HepG2 (cell line): ENCODE data around the gene ELP5. TPM values are rescaled to one million over a fixed set of nuclear protein-coding genes. Genes with fewer than 3 reads are reported as not detected.

Source experiments
- CEBPB ChIP-seq: IDR thresholded peaks from 2 replicates; pipeline ENCODE4 v1.6.1; 2011; ENCODE audit warnings: low read depth, low read length, improper control_type of control experiment, borderline replicate concordance
- FOXA1 ChIP-seq, 2 experiments: fragments of 450-650 bp in 1 of 2; sonication (generic) in 1 of 2; formaldehyde crosslinking in 1 of 2; IDR thresholded peaks; 2 replicates each; pipeline versions ENCODE4 v1.4.0 to v1.6.1; 2016 to 2020; ENCODE audit warnings: missing genetic modification reagents in 1 of 2
- JUNB ChIP-seq: sonication (generic); formaldehyde crosslinking; IDR thresholded peaks from 2 replicates; pipeline ENCODE4 v1.8.0; 2022; ENCODE audit warnings: missing genetic modification reagents, mild to moderate bottlenecking, borderline replicate concordance
- RBM39 ChIP-seq: fragments of 200-400 bp; formaldehyde crosslinking; IDR thresholded peaks from one replicate; pipeline ENCODE4 v1.6.1; 2018; ENCODE audit warnings: antibody characterized with exemption, mild to moderate bottlenecking, low read depth, low read length; ENCODE audit not compliant: poor library complexity, severe bottlenecking
- SMAD3 ChIP-seq: sonication (generic); formaldehyde crosslinking; IDR thresholded peaks from 2 replicates; pipeline ENCODE4 v1.4.0; 2020; ENCODE audit warnings: missing genetic modification reagents
- SMARCE1 ChIP-seq: fragments of 450-650 bp; IDR thresholded peaks from 2 replicates; pipeline ENCODE4 v1.6.1; 2017; ENCODE audit warnings: borderline replicate concordance
- SMYD3 ChIP-seq: sonication (generic); formaldehyde crosslinking; IDR thresholded peaks from 2 replicates; pipeline ENCODE4 v1.8.1; 2023; ENCODE audit warnings: mild to moderate bottlenecking, missing genetic modification reagents
- SUZ12 ChIP-seq: fragments of 150-350 bp; IDR thresholded peaks from 2 replicates; pipeline ENCODE4 v1.6.1; 2014; ENCODE audit warnings: low read depth, low read length
- ZFY ChIP-seq: sonication (generic); formaldehyde crosslinking; IDR thresholded peaks from 2 replicates; pipeline ENCODE4 v1.4.0; 2020; ENCODE audit warnings: missing genetic modification reagents
- ZMAT3 ChIP-seq: sonication (generic); formaldehyde crosslinking; conservative IDR thresholded peaks from 2 replicates; pipeline ENCODE4 v1.7.0; 2021; ENCODE audit warnings: missing genetic modification reagents
- ZNF34 ChIP-seq: sonication (generic); formaldehyde crosslinking; IDR thresholded peaks from 2 replicates; pipeline ENCODE4 v1.4.0; 2020; ENCODE audit warnings: mild to moderate bottlenecking, missing genetic modification reagents, borderline replicate concordance
- ZNF451 ChIP-seq: sonication (generic); formaldehyde crosslinking; IDR thresholded peaks from 2 replicates; pipeline ENCODE4 v1.5.0; 2020; ENCODE audit warnings: mild to moderate bottlenecking, missing genetic modification reagents
- ZNF660 ChIP-seq: sonication (generic); formaldehyde crosslinking; IDR thresholded peaks from 2 replicates; pipeline ENCODE4 v1.5.1; 2020; ENCODE audit warnings: mild to moderate bottlenecking, low read depth, missing genetic modification reagents, borderline replicate concordance
- ZNF672 ChIP-seq: sonication (generic); formaldehyde crosslinking; IDR thresholded peaks from 2 replicates; pipeline ENCODE4 v1.8.1; 2022; ENCODE audit warnings: missing genetic modification reagents
- ZNF775 ChIP-seq: sonication (generic); formaldehyde crosslinking; IDR thresholded peaks from 2 replicates; pipeline ENCODE4 v1.4.0; 2020; ENCODE audit warnings: missing genetic modification reagents, mild to moderate bottlenecking, moderate library complexity, borderline replicate concordance
- ZNF776 ChIP-seq: sonication (generic); formaldehyde crosslinking; IDR thresholded peaks from 2 replicates; pipeline ENCODE4 v1.4.0; 2020; ENCODE audit warnings: mild to moderate bottlenecking, missing genetic modification reagents
- ZNF878 ChIP-seq: sonication (generic); formaldehyde crosslinking; IDR thresholded peaks from 2 replicates; pipeline ENCODE4 v1.8.1; 2023; ENCODE audit warnings: mild to moderate bottlenecking, missing genetic modification reagents, moderate library complexity
- polyA plus RNA-seq, 8 experiments: library from polyadenylated mRNA; depleted of rRNA in 3 of 8; stranded (reverse) in 7 of 8; unstranded in 1 of 8; fragments of >200 nt; fragmentation: Illumina TruSeq in 4 of 8; extraction: Trizol in 4 of 8; gene quantifications; 2 replicates each; pipeline versions ENCODE4 v1.2.1 to v1.2.3, GENCODE V29; 2011 to 2016; ENCODE audit warnings: low read depth in 4 of 8, missing spikeins in 1 of 8, mixed read lengths in 1 of 8; ENCODE audit not compliant: insufficient read depth in 1 of 8
- total RNA-seq, 5 experiments: library from RNA; depleted of rRNA; stranded (reverse); fragments of >200 nt; fragmentation: Illumina TruSeq; extraction: Trizol; gene quantifications; 2 replicates each; pipeline ENCODE4 v1.2.3, GENCODE V29; 2016; ENCODE audit warnings: low read depth in 1 of 5
- TF ChIP-seq, protein P1 (sequence below): sonication (generic); formaldehyde crosslinking; IDR thresholded peaks from 2 replicates; pipeline ENCODE4 v1.4.0; 2020; ENCODE audit warnings: mild to moderate bottlenecking, missing genetic modification reagents
- TF ChIP-seq, protein P2 (sequence below): fragments of 450-650 bp; IDR thresholded peaks from 2 replicates; pipeline ENCODE4 v1.6.1; 2017
- TF ChIP-seq, protein P3 (sequence below): sonication (generic); formaldehyde crosslinking; IDR thresholded peaks from 2 replicates; pipeline ENCODE4 v1.5.0; 2020; ENCODE audit warnings: mild to moderate bottlenecking, missing genetic modification reagents, borderline replicate concordance
- TF ChIP-seq, protein P4 (sequence below): IDR thresholded peaks from 2 replicates; pipeline ENCODE4 v1.6.1; 2016; ENCODE audit warnings: low read depth

ELP5 gene
- total and polyA plus RNA-seq, 2 of the 13 experiments (the other 11 are each of a cell fraction or from before 2014, with no cell fraction given), result 67.6 to 69.8 TPM

DNA sequence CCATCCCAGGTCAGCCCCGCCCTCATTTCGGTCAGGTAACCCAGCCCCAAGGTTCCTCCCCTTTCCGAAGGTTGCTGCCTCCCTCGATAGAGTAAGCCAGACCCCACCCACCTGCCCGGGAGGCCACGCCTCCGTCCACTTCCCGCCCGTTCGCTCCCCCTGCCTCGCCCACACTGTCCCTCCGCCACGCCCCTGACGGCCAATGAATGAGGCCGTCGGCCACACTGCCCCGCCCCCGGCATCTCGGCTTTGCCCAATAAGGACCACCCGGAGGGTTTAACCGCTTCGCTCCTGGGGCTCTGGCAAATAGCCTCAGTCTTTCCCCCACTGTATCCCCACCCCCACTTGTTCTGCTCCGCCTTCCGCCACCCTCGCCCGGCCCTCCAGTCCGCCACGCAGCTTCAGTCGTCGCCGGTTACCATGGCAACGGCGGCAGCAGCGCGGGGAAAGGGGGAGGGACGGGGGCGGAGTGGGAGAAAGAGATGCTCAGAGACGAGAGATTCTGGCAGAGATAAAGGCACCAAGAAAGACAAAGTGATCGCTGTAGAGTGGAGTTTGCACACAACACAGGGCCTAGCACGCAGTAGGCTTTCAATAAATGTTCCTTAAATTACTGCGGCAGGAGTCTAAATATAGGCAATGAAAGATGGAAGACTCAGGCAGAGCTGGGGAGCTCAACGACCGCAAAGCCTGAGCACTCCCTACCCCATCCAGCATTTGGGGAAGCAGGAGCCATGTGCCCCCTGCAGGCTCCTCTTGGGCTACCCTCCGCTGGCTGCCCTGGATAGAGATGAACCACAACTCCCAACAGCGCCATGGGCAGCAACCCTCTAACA lies 37.5 kb upstream of the ELP5 start (continued):
- TF ChIP-seq, protein P1, sequence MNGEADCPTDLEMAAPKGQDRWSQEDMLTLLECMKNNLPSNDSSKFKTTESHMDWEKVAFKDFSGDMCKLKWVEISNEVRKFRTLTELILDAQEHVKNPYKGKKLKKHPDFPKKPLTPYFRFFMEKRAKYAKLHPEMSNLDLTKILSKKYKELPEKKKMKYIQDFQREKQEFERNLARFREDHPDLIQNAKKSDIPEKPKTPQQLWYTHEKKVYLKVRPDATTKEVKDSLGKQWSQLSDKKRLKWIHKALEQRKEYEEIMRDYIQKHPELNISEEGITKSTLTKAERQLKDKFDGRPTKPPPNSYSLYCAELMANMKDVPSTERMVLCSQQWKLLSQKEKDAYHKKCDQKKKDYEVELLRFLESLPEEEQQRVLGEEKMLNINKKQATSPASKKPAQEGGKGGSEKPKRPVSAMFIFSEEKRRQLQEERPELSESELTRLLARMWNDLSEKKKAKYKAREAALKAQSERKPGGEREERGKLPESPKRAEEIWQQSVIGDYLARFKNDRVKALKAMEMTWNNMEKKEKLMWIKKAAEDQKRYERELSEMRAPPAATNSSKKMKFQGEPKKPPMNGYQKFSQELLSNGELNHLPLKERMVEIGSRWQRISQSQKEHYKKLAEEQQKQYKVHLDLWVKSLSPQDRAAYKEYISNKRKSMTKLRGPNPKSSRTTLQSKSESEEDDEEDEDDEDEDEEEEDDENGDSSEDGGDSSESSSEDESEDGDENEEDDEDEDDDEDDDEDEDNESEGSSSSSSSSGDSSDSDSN, result no peak
- TF ChIP-seq RBM39, result no peak
- TF ChIP-seq FOXA1 (IDR thresholded peaks at IDR 0.05), result no peak
- no peak for TF ChIP-seq FOXA1 (CRISPR knock-in tag; IDR thresholded peaks at IDR 0.05)
- TF ChIP-seq, protein P2, sequence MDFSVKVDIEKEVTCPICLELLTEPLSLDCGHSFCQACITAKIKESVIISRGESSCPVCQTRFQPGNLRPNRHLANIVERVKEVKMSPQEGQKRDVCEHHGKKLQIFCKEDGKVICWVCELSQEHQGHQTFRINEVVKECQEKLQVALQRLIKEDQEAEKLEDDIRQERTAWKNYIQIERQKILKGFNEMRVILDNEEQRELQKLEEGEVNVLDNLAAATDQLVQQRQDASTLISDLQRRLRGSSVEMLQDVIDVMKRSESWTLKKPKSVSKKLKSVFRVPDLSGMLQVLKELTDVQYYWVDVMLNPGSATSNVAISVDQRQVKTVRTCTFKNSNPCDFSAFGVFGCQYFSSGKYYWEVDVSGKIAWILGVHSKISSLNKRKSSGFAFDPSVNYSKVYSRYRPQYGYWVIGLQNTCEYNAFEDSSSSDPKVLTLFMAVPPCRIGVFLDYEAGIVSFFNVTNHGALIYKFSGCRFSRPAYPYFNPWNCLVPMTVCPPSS, result no peak
- TF ChIP-seq ZNF451 (CRISPR knock-in tag), result no peak
- TF ChIP-seq ZNF776 (CRISPR knock-in tag), result no peak
- no peak for TF ChIP-seq ZMAT3 (CRISPR knock-in tag)
- TF ChIP-seq SMAD3 (CRISPR knock-in tag), result no peak; the same call in 1 of the 2 replicates
- TF ChIP-seq SMYD3 (CRISPR knock-in tag), result no peak
- TF ChIP-seq JUNB (CRISPR knock-in tag), result no peak
- no peak for TF ChIP-seq ZNF878 (CRISPR knock-in tag)
- TF ChIP-seq ZFY (CRISPR knock-in tag), result 0 out of 2 replicates have a peak, but pooled peaks have one; percentile 41
- TF ChIP-seq, protein P3, sequence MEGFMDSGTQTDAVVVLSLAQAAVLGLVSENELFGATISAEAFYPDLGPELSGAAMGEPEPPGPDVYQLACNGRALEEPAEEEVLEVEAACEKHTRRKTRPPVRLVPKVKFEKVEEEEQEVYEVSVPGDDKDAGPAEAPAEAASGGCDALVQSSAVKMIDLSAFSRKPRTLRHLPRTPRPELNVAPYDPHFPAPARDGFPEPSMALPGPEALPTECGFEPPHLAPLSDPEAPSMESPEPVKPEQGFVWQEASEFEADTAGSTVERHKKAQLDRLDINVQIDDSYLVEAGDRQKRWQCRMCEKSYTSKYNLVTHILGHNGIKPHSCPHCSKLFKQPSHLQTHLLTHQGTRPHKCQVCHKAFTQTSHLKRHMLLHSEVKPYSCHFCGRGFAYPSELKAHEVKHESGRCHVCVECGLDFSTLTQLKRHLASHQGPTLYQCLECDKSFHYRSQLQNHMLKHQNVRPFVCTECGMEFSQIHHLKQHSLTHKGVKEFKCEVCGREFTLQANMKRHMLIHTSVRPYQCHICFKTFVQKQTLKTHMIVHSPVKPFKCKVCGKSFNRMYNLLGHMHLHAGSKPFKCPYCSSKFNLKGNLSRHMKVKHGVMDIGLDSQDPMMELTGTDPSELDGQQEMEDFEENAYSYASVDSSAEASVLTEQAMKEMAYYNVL, result no peak
- no peak for TF ChIP-seq CEBPB
- TF ChIP-seq ZNF660, result no peak
- TF ChIP-seq ZNF672, result no peak
- TF ChIP-seq, protein P4, sequence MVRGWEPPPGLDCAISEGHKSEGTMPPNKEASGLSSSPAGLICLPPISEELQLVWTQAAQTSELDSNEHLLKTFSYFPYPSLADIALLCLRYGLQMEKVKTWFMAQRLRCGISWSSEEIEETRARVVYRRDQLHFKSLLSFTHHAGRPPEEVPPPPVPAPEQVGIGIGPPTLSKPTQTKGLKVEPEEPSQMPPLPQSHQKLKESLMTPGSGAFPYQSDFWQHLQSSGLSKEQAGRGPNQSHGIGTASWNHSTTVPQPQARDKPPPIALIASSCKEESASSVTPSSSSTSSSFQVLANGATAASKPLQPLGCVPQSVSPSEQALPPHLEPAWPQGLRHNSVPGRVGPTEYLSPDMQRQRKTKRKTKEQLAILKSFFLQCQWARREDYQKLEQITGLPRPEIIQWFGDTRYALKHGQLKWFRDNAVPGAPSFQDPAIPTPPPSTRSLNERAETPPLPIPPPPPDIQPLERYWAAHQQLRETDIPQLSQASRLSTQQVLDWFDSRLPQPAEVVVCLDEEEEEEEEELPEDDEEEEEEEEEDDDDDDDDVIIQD (CRISPR knock-in tag), result 0 out of 2 replicates have a peak, but pooled peaks have one; percentile 22
- no peak for TF ChIP-seq ZNF775 (CRISPR knock-in tag)
- TF ChIP-seq SMARCE1, result no peak
- TF ChIP-seq ZNF34 (CRISPR knock-in tag), result peak; percentile 84; the same call in 1 of the 2 replicates
- peak; percentile 99 for TF ChIP-seq SUZ12
